Keratinocyte (primary cell): Measurements from ENCODE around the gene DEFB123. TPM values are rescaled to one million over a fixed set of nuclear protein-coding genes. Genes with fewer than 3 reads are reported as not detected.

Experiments
- DNase-seq: peaks from one replicate; pipeline ENCODE4 v3.0.0-alpha.2; 2011; ENCODE audit warnings: low read depth, missing footprints, low spot score
- FAIRE-seq: peaks from 2 replicates; lab custom pipeline; 2011; peaks lifted over from hg19 to GRCh38; lab: Jason Lieb, UNC
- H2AFZ ChIP-seq: 2 replicates; pipeline ENCODE4 v1.6.0; 2012; ENCODE audit warnings: low read length, control low read depth, inconsistent platforms; ENCODE audit not compliant: control insufficient read depth
- H3K27ac ChIP-seq: 2 replicates; pipeline ENCODE4 v1.5.1; 2011; ENCODE audit warnings: low read length; ENCODE audit not compliant: control insufficient read depth, insufficient read depth
- H3K27me3 ChIP-seq: 3 replicates; pipeline ENCODE4 v1.6.0; 2011; ENCODE audit warnings: low read length; ENCODE audit not compliant: control insufficient read depth, insufficient read depth; ENCODE audit errors: extremely low read depth
- H3K36me3 ChIP-seq, 2 experiments: 2 replicates in 1 of 2; 3 replicates in 1 of 2; pipeline ENCODE4 v1.5.1; 2011; ENCODE audit warnings: low read length in 2 of 2, mild to moderate bottlenecking in 1 of 2; ENCODE audit not compliant: control insufficient read depth in 2 of 2, insufficient read depth in 2 of 2; ENCODE audit errors: extremely low read depth in 1 of 2
- H3K4me1 ChIP-seq: 3 replicates; pipeline ENCODE4 v1.5.1; 2011; ENCODE audit warnings: low read length; ENCODE audit not compliant: control insufficient read depth, insufficient read depth; ENCODE audit errors: extremely low read depth
- H3K4me2 ChIP-seq: 3 replicates; pipeline ENCODE4 v1.6.0; 2011; ENCODE audit warnings: low read depth, low read length; ENCODE audit not compliant: control insufficient read depth, insufficient read depth; ENCODE audit errors: extremely low read depth
- H3K4me3 ChIP-seq, 3 experiments: fragments of 200-600 bp in 1 of 3; sonication (generic) in 1 of 3; 2 replicates in 2 of 3; 3 replicates in 1 of 3; pipeline ENCODE4 v1.5.1; 2011 to 2016; ENCODE audit warnings: low read length in 3 of 3, mild to moderate bottlenecking in 3 of 3, control low read depth in 2 of 3, inconsistent platforms in 1 of 3, low read depth in 1 of 3, mixed read lengths in 1 of 3, mixed run types in 1 of 3, moderate library complexity in 1 of 3; ENCODE audit not compliant: control insufficient read depth in 2 of 3, insufficient read depth in 2 of 3; ENCODE audit errors: extremely low read depth in 1 of 3
- H3K79me2 ChIP-seq: 2 replicates; pipeline ENCODE4 v1.6.0; 2012; ENCODE audit warnings: low read length; ENCODE audit not compliant: control insufficient read depth, insufficient read depth
- H3K9ac ChIP-seq: 3 replicates; pipeline ENCODE4 v1.6.0; 2011; ENCODE audit warnings: low read length; ENCODE audit not compliant: control insufficient read depth, insufficient read depth; ENCODE audit errors: extremely low read depth
- H3K9me1 ChIP-seq: 3 replicates; pipeline ENCODE4 v1.6.0; 2011; ENCODE audit warnings: low read length; ENCODE audit not compliant: control insufficient read depth, insufficient read depth; ENCODE audit errors: extremely low read depth
- H3K9me3 ChIP-seq: 2 replicates; pipeline ENCODE4 v1.5.1; 2012; ENCODE audit warnings: low read depth, low read length; ENCODE audit not compliant: control insufficient read depth
- H4K20me1 ChIP-seq: 3 replicates; pipeline ENCODE4 v1.6.0; 2011; ENCODE audit warnings: low read length; ENCODE audit not compliant: control insufficient read depth, insufficient read depth; ENCODE audit errors: extremely low read depth
- CTCF ChIP-seq, 3 experiments: IDR thresholded peaks in 1 of 3; conservative IDR thresholded peaks in 1 of 3; optimal IDR thresholded peaks in 1 of 3; 2 replicates in 2 of 3; 3 replicates in 1 of 3; pipeline versions ENCODE3 to v1.5.1; 2011; ENCODE audit warnings: low read length in 3 of 3, mild to moderate bottlenecking in 3 of 3, moderate library complexity in 2 of 3, control low read depth in 1 of 3, inconsistent platforms in 1 of 3; ENCODE audit not compliant: insufficient read depth in 2 of 3; ENCODE audit errors: extremely low read depth in 1 of 3
- EZH2 ChIP-seq: IDR thresholded peaks from one replicate; pipeline ENCODE4 v1.6.1; 2012; ENCODE audit warnings: inconsistent platforms, mild to moderate bottlenecking, low read length, moderate library complexity
- dilution Hi-C: fragments of 300-500 bp; cut with MboI; formaldehyde crosslinking; loops from one replicate; pipeline ENCODE4 v1.7.0; 2020; ENCODE audit warnings: low sequenced_read_pairs; ENCODE audit not compliant: extremely low pct_ligation_motif_present
- polyA plus RNA-seq, 5 experiments: library from polyadenylated mRNA; depleted of rRNA in 3 of 5; stranded (reverse) in 3 of 5; stranded (forward) in 1 of 5; unstranded in 1 of 5; fragments of >200 nt; gene quantifications; 1 replicate in 1 of 5; 2 replicates in 3 of 5; 3 replicates in 1 of 5; pipeline versions ENCODE4 v1.2.1 to v1.2.3, GENCODE V29; 2011 to 2012; ENCODE audit warnings: missing spikeins in 2 of 5, low read depth in 1 of 5, low replicate concordance in 1 of 5

Gene DEFB123
- polyA plus RNA-seq, 1 donor (not counting 4 experiments of a cell fraction or from before 2014, with no cell fraction given): not detected

- no peaks in the 10 kb centered on the region for H3K9me1 ChIP-seq
- no peak overlapping the region for H2AFZ ChIP-seq
- H4K20me1 ChIP-seq: no peaks in the 10 kb centered on the region
- no peak overlapping the region for H3K4me3 ChIP-seq
- H3K79me2 ChIP-seq: no peaks in the 10 kb centered on the region
- no peak overlapping the region for H3K9ac ChIP-seq
- TF ChIP-seq CTCF (optimal IDR thresholded peaks at IDR 0.05 in 1 of 3, IDR thresholded peaks at IDR 0.05 in 1 of 3, conservative IDR thresholded peaks at IDR 0.05 in 1 of 3; ENCODE audit: extremely low read depth in 1 of 3, insufficient read depth in 2 of 3, low read length in 3 of 3): no peak
- DNase-seq (no peak), FAIRE-seq (no peak)
- dilution Hi-C loops: no loop called here
- H3K36me3 ChIP-seq: no peaks in the 10 kb centered on the region
- no peaks in the 10 kb centered on the region for H3K4me1 ChIP-seq
- H3K4me2 ChIP-seq: no peak overlapping the region
- H3K9me3 ChIP-seq: no peaks in the 10 kb centered on the region
- H3K27ac ChIP-seq: no peak overlapping the region
- no peaks in the 10 kb centered on the region for H3K27me3 ChIP-seq
These were observed 45.5 kb upstream of the DEFB123 start for GRCh38 chr20:31394900-31395299.

- Histone ChIP-seq H3K9me1 (no peaks in the 10 kb centered on the region), H3K27ac (no peak overlapping the region), H3K9ac (no peak overlapping the region), H4K20me1 (no peaks in the 10 kb centered on the region), H3K4me3 (no peak overlapping the region), H3K27me3 (no peaks in the 10 kb centered on the region), H3K4me2 (no peak overlapping the region), H2AFZ (no peak overlapping the region), H3K4me1 (no peaks in the 10 kb centered on the region), H3K9me3 (no peaks in the 10 kb centered on the region), H3K79me2 (no peaks in the 10 kb centered on the region), H3K36me3 (no peaks in the 10 kb centered on the region)
- TF ChIP-seq EZH2 (no peak), CTCF (optimal IDR thresholded peaks at IDR 0.05 in 1 of 3, IDR thresholded peaks at IDR 0.05 in 1 of 3, conservative IDR thresholded peaks at IDR 0.05 in 1 of 3; ENCODE audit: extremely low read depth in 1 of 3, insufficient read depth in 2 of 3, low read length in 3 of 3) (no peak)
- dilution Hi-C loops: no loop called here
- FAIRE-seq (no peak), DNase-seq (no peak)
These were observed 36.5 kb upstream of the DEFB123 start for GRCh38 chr20:31403886-31404285.
